H1 (cell line): ENCODE results near the gene RPRD2. TPM values are rescaled to one million over a fixed set of nuclear protein-coding genes. Genes with fewer than 3 reads are reported as not detected.

Source experiments
- CTCF ChIA-PET: fragments of 300-600 bp; sonication (Branson Sonifier 250); formaldehyde crosslinking; loops from one replicate; lab custom pipeline; 2021; ENCODE audit not compliant: partially characterized antibody; lab: Charles Lee
- POLR2A ChIA-PET: fragments of 300-600 bp; sonication (Branson Sonifier 250); formaldehyde crosslinking; loops from one replicate; lab custom pipeline; 2021; ENCODE audit warnings: inconsistent platforms; ENCODE audit not compliant: partially characterized antibody; lab: Charles Lee
- DNase-seq, 2 experiments: peaks; one replicate each; pipeline versions ENCODE4 v3.0.0 to v3.0.0-alpha.2; 2010 to 2022; ENCODE audit warnings: low spot score in 2 of 2, low read depth in 1 of 2, mixed read lengths in 1 of 2
- FAIRE-seq: peaks from 2 replicates; lab custom pipeline; 2011; peaks lifted over from hg19 to GRCh38; lab: Jason Lieb, UNC
- H2AFZ ChIP-seq: 2 replicates; pipeline ENCODE4 v1.8.1; 2012; ENCODE audit warnings: low read length, inconsistent platforms
- H2AK5ac ChIP-seq: 2 replicates; pipeline ENCODE4 v1.6.1; 2013; ENCODE audit warnings: low read depth, low read length
- H2BK120ac ChIP-seq: replicated peaks from 2 replicates; pipeline ENCODE3; 2013; ENCODE audit warnings: low read depth, low read length, inconsistent platforms
- H2BK12ac ChIP-seq: 2 replicates; pipeline ENCODE4 v1.6.1; 2013; ENCODE audit warnings: low read depth, low read length
- H2BK15ac ChIP-seq: 2 replicates; pipeline ENCODE4 v1.6.1; 2013; ENCODE audit warnings: low read length
- H2BK20ac ChIP-seq: 2 replicates; pipeline ENCODE4 v1.6.1; 2013; ENCODE audit warnings: low read length
- H2BK5ac ChIP-seq: 2 replicates; pipeline ENCODE4 v1.6.1; 2013; ENCODE audit warnings: low read depth, low read length
- H3K14ac ChIP-seq: 2 replicates; pipeline ENCODE4 v1.6.1; 2013; ENCODE audit warnings: inconsistent platforms; ENCODE audit not compliant: insufficient read length
- H3K18ac ChIP-seq: 2 replicates; pipeline ENCODE4 v1.6.1; 2013; ENCODE audit warnings: low read length; ENCODE audit errors: extremely low read depth
- H3K23ac ChIP-seq: 2 replicates; pipeline ENCODE4 v1.6.1; 2013; ENCODE audit warnings: inconsistent platforms; ENCODE audit not compliant: insufficient read length
- H3K23me2 ChIP-seq: 2 replicates; pipeline ENCODE4 v1.6.1; 2013; ENCODE audit warnings: low read depth, low read length
- H3K27ac ChIP-seq: 2 replicates; pipeline ENCODE4 v1.6.1; 2011; ENCODE audit warnings: low read depth, low read length, inconsistent platforms
- H3K27me3 ChIP-seq, 4 experiments: replicated peaks in 1 of 4; 1 replicate in 1 of 4; 2 replicates in 3 of 4; pipeline versions ENCODE4 v1.6.1 to v1.8.1; 2011 to 2013; ENCODE audit warnings: low read length in 3 of 4, mild to moderate bottlenecking in 3 of 4, inconsistent platforms in 2 of 4, mixed read lengths in 2 of 4, moderate library complexity in 1 of 4; ENCODE audit not compliant: control insufficient read depth in 3 of 4, insufficient read depth in 3 of 4; ENCODE audit errors: extremely low read depth in 1 of 4
- H3K36me3 ChIP-seq, 4 experiments: 2 replicates each; pipeline versions ENCODE4 v1.6.1 to v1.8.1; 2011 to 2013; ENCODE audit warnings: mild to moderate bottlenecking in 4 of 4, low read length in 3 of 4, moderate library complexity in 2 of 4, control low read depth in 1 of 4, inconsistent platforms in 1 of 4; ENCODE audit not compliant: insufficient read depth in 4 of 4, control insufficient read depth in 2 of 4
- H3K4ac ChIP-seq: replicated peaks from 2 replicates; pipeline ENCODE3; 2013; ENCODE audit warnings: low read length, low read depth, mixed read lengths, inconsistent platforms; ENCODE audit not compliant: insufficient read length
- H3K4me1 ChIP-seq, 4 experiments: replicated peaks in 1 of 4; 1 replicate in 1 of 4; 2 replicates in 3 of 4; pipeline versions ENCODE4 v1.6.1 to v1.8.1; 2011 to 2013; ENCODE audit warnings: low read length in 3 of 4, inconsistent platforms in 2 of 4, mixed read lengths in 1 of 4; ENCODE audit not compliant: insufficient read depth in 4 of 4, control insufficient read depth in 3 of 4
- H3K4me2 ChIP-seq, 2 experiments: 2 replicates each; pipeline versions ENCODE4 v1.6.1 to v1.8.1; 2011 to 2013; ENCODE audit warnings: low read depth in 2 of 2, low read length in 2 of 2, control low read depth in 1 of 2, inconsistent platforms in 1 of 2, mild to moderate bottlenecking in 1 of 2; ENCODE audit not compliant: insufficient read depth in 1 of 2
- H3K4me3 ChIP-seq, 4 experiments: fragments of 200-600, 300-600 bp in 1 of 4; sonication (generic), shearing (Covaris generic), sonication (Bioruptor Twin) in 1 of 4; 2 replicates each; pipeline versions ENCODE4 v1.5.1 to v1.8.1; 2011 to 2016; ENCODE audit warnings: low read length in 4 of 4, low read depth in 3 of 4, control low read depth in 2 of 4, inconsistent platforms in 2 of 4, mild to moderate bottlenecking in 2 of 4, mixed read lengths in 1 of 4, moderate library complexity in 1 of 4; ENCODE audit not compliant: insufficient read depth in 2 of 4; ENCODE audit errors: extremely low read depth in 1 of 4
- H3K56ac ChIP-seq: replicated peaks from 2 replicates; pipeline ENCODE3; 2013; ENCODE audit warnings: low read depth, mild to moderate bottlenecking, mixed read lengths, low read length, inconsistent platforms; ENCODE audit not compliant: insufficient read length
- H3K79me1 ChIP-seq: 2 replicates; pipeline ENCODE4 v1.6.1; 2013; ENCODE audit warnings: low read depth, low read length, control low read depth
- H3K79me2 ChIP-seq, 2 experiments: 2 replicates each; pipeline versions ENCODE4 v1.6.1 to v1.8.1; 2012 to 2013; ENCODE audit warnings: low read length in 2 of 2, mild to moderate bottlenecking in 2 of 2, inconsistent platforms in 1 of 2; ENCODE audit not compliant: insufficient read depth in 2 of 2, control insufficient read depth in 1 of 2
- H3K9ac ChIP-seq, 4 experiments: replicated peaks in 1 of 4; 1 replicate in 1 of 4; 2 replicates in 3 of 4; pipeline versions ENCODE4 v1.6.1 to v1.8.1; 2011 to 2013; ENCODE audit warnings: low read depth in 3 of 4, low read length in 3 of 4, control low read depth in 2 of 4, mild to moderate bottlenecking in 2 of 4, moderate library complexity in 2 of 4, inconsistent platforms in 1 of 4; ENCODE audit errors: extremely low read depth in 1 of 4
- H3K9me3 ChIP-seq, 2 experiments: 2 replicates each; pipeline versions ENCODE4 v1.6.1 to v1.8.1; 2012 to 2013; ENCODE audit warnings: mild to moderate bottlenecking in 2 of 2, moderate library complexity in 2 of 2, control low read depth in 1 of 2, inconsistent platforms in 1 of 2, low read depth in 1 of 2, low read length in 1 of 2, mixed read lengths in 1 of 2; ENCODE audit not compliant: insufficient read depth in 2 of 2
- H4K20me1 ChIP-seq, 2 experiments: replicated peaks in 1 of 2; 2 replicates each; pipeline versions ENCODE3 to v1.8.1; 2011 to 2013; ENCODE audit warnings: inconsistent platforms in 2 of 2, low read length in 2 of 2, mild to moderate bottlenecking in 1 of 2; ENCODE audit not compliant: insufficient read depth in 2 of 2, control insufficient read depth in 1 of 2
- H4K5ac ChIP-seq: 2 replicates; pipeline ENCODE4 v1.6.1; 2013; ENCODE audit warnings: low read length, low read depth, mixed read lengths, inconsistent platforms; ENCODE audit not compliant: insufficient read length
- H4K8ac ChIP-seq: 2 replicates; pipeline ENCODE4 v1.8.0; 2013; ENCODE audit warnings: mild to moderate bottlenecking, moderate library complexity, low read length, inconsistent platforms; ENCODE audit not compliant: insufficient read depth; ENCODE audit errors: extremely low read depth
- H4K91ac ChIP-seq: replicated peaks from 2 replicates; pipeline ENCODE3; 2013; ENCODE audit warnings: low read length, mixed read lengths, inconsistent platforms; ENCODE audit not compliant: insufficient read length
- BACH1 ChIP-seq: IDR thresholded peaks from 2 replicates; pipeline ENCODE4 v1.6.1; 2012; ENCODE audit warnings: low read length, improper control_type of control experiment
- CREB1 ChIP-seq: IDR thresholded peaks from 2 replicates; pipeline ENCODE4 v1.6.1; 2012; ENCODE audit warnings: inconsistent platforms
- EP300 ChIP-seq, 2 experiments: IDR thresholded peaks; 1 replicate in 1 of 2; 2 replicates in 1 of 2; pipeline ENCODE4 v1.6.1; 2011 to 2012; ENCODE audit warnings: low read depth in 2 of 2, low read length in 2 of 2, mild to moderate bottlenecking in 2 of 2, borderline replicate concordance in 1 of 2, inconsistent platforms in 1 of 2, moderate library complexity in 1 of 2
- EZH2 ChIP-seq: fragments of 200-600 bp; sonication (generic); IDR thresholded peaks from 2 replicates; pipeline ENCODE4 v1.7.1; 2012; ENCODE audit warnings: low read depth, mild to moderate bottlenecking, moderate library complexity, low read length, inconsistent platforms; ENCODE audit not compliant: severe bottlenecking
- FOSL1 ChIP-seq: IDR thresholded peaks from 2 replicates; pipeline ENCODE4 v1.6.1; 2011; ENCODE audit warnings: mild to moderate bottlenecking, low read depth, low read length, moderate library complexity; ENCODE audit not compliant: insufficient read depth
- SIRT6 ChIP-seq: IDR thresholded peaks from one replicate; pipeline ENCODE4 v1.7.1; 2012; ENCODE audit warnings: low read length, inconsistent platforms
- SRF ChIP-seq: IDR thresholded peaks from 2 replicates; pipeline ENCODE4 v1.6.1; 2011; ENCODE audit warnings: mild to moderate bottlenecking, low read depth, low read length, moderate library complexity
- polyA plus RNA-seq, 7 experiments: library from polyadenylated mRNA; depleted of rRNA in 3 of 7; stranded (reverse) in 5 of 7; unstranded in 2 of 7; fragments of >200 nt in 5 of 7; fragments of 200-250 nt in 2 of 7; gene quantifications; 1 replicate in 5 of 7; 2 replicates in 1 of 7; 4 replicates in 1 of 7; pipeline versions ENCODE4 v1.2.1 to v1.2.3, GENCODE V29; 2011 to 2013; ENCODE audit warnings: missing spikeins in 2 of 7, mixed read lengths in 2 of 7
- total RNA-seq: library from RNA; stranded (reverse); fragmentation: NEBNext Ultra II Directional; extraction: Animal tissue kit (Norgen Biotek cat#: 25700); gene quantifications from 2 replicates; pipeline ENCODE4 v1.2.1, GENCODE V29; 2021
- TF ChIP-seq, protein P1 (sequence below): IDR thresholded peaks from 2 replicates; pipeline ENCODE4 v1.6.1; 2011; ENCODE audit warnings: low read length, improper control_type of control experiment

RPRD2 gene
- total and polyA plus RNA-seq, 2 of the 8 experiments (the other 6 are each of a cell fraction or from before 2014, with no cell fraction given): 14.4 to 32.4 TPM

DNA sequence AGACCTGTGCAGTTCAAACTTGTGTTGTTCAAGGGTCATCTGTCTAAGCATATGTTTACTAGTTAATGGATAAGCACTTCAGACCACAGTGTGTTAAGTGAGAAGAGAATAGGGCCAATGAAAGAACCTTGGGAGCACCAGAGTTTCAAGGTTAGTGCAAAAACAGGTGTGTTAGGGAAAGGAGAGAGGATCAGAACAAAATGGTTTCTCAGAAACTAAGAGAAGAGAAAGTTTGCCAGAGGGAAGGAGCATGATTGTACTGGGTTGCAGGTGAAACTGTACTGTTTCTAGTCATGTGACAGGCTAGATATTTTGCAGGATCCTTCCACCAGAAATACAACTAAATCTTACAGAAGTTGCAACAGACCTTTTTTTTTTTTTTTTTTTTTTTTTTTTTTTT lies 23.3 kb downstream of the RPRD2 start:
- Histone ChIP-seq H4K91ac (no peak overlapping the region), H3K27me3 (no peaks in the 10 kb centered on the region), H3K9ac (no peak overlapping the region), H3K23ac (no peak overlapping the region), H2AFZ (no peak overlapping the region), H3K18ac (no peak overlapping the region), H3K9me3 (no peaks in the 10 kb centered on the region), H3K79me1 (peaks cover 2% of the 10 kb centered on the region; the same call in 1 of the 2 replicates), H3K4me3 (no peak overlapping the region), H3K4ac (no peak overlapping the region), H3K23me2 (no peaks in the 10 kb centered on the region), H3K4me2 (no peak overlapping the region), H4K8ac (no peak overlapping the region), H3K4me1 (no peaks in the 10 kb centered on the region), H4K5ac (no peak overlapping the region), H4K20me1 (peaks cover 2 to 3% of the 10 kb centered on the region in 2 experiments), H2BK15ac (no peak overlapping the region), H3K56ac (no peak overlapping the region), H2AK5ac (no peak overlapping the region), H3K36me3 (no peaks in the 10 kb centered on the region), H2BK20ac (no peak overlapping the region), H3K14ac (no peak overlapping the region), H2BK12ac (no peak overlapping the region), H3K79me2 (peaks cover 0 to 92% of the 10 kb centered on the region in 2 experiments; a peak in 3 of 4 replicates), H2BK5ac (no peak overlapping the region), H3K27ac (no peak overlapping the region), H2BK120ac (no peak overlapping the region)
- DNase-seq (no peak), FAIRE-seq (no peak)
- CTCF ChIA-PET: no interaction called here
- POLR2A ChIA-PET: no interaction called here
- TF ChIP-seq, protein P1, sequence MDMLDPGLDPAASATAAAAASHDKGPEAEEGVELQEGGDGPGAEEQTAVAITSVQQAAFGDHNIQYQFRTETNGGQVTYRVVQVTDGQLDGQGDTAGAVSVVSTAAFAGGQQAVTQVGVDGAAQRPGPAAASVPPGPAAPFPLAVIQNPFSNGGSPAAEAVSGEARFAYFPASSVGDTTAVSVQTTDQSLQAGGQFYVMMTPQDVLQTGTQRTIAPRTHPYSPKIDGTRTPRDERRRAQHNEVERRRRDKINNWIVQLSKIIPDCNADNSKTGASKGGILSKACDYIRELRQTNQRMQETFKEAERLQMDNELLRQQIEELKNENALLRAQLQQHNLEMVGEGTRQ: no peak
- TF ChIP-seq CREB1 (no peak), EZH2 (no peak), SIRT6 (no peak), SRF (no peak), EP300 (IDR thresholded peaks at IDR 0.05; ENCODE audit: borderline replicate concordance in 1 of 2, low read depth in 2 of 2, low read length in 2 of 2) (no peak), BACH1 (no peak), FOSL1 (no peak)
